Uterus (tissue), 2 donors: ENCODE measurements around the gene GLCCI1.

Experiments used
- POLR2A ChIP-seq, 2 donors: fragments of 450-650 bp; IDR thresholded peaks; one replicate each; pipeline ENCODE4 v1.6.1; 2016; ENCODE audit warnings: antibody characterized with exemption in 2 of 2, mild to moderate bottlenecking in 1 of 2, moderate library complexity in 1 of 2
- TF ChIP-seq, protein P1 (sequence below), 4 experiments: fragments of 200-600 bp in 2 of 4; fragments of 450-650 bp in 2 of 4; sonication (generic) in 2 of 4; IDR thresholded peaks; one replicate each; pipeline ENCODE4 v1.5.1; 2016 to 2019; ENCODE audit warnings: antibody characterized with exemption in 4 of 4, mild to moderate bottlenecking in 2 of 4, moderate library complexity in 1 of 4

DNA sequence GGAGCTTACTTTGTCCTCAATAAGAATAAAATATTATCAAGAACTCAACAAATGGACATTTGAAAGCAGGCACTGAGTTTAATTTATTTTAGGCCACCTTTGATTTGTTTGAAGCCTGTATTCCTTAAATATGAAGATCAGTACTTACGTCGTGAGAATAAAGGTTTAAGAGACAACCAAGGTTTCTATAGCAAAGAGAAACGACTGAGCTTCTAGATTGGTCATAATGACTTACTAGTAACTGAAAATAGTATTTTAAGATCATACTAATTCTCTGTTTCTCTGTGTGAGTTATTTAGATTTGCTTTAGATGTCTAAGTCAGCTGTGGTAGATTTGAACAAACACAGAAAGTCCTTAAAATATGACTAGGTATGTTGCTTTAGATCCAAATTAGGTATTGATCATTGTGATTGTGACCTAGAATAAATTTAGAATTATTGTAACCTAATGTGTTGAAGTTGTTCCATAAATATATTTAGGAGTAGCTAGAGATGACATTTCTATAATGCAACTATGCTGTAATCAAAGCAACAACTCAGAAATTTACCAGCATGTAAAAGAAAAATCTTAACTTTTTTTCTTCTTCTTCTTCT lies 2.4 kb upstream of the GLCCI1 start:
- TF ChIP-seq, protein P1, sequence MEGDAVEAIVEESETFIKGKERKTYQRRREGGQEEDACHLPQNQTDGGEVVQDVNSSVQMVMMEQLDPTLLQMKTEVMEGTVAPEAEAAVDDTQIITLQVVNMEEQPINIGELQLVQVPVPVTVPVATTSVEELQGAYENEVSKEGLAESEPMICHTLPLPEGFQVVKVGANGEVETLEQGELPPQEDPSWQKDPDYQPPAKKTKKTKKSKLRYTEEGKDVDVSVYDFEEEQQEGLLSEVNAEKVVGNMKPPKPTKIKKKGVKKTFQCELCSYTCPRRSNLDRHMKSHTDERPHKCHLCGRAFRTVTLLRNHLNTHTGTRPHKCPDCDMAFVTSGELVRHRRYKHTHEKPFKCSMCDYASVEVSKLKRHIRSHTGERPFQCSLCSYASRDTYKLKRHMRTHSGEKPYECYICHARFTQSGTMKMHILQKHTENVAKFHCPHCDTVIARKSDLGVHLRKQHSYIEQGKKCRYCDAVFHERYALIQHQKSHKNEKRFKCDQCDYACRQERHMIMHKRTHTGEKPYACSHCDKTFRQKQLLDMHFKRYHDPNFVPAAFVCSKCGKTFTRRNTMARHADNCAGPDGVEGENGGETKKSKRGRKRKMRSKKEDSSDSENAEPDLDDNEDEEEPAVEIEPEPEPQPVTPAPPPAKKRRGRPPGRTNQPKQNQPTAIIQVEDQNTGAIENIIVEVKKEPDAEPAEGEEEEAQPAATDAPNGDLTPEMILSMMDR (IDR thresholded peaks at IDR 0.05): no peak
- TF ChIP-seq POLR2A (IDR thresholded peaks at IDR 0.05): no peak
